ENCODE data around the gene CEP43.

The CEP43 gene

DNA sequence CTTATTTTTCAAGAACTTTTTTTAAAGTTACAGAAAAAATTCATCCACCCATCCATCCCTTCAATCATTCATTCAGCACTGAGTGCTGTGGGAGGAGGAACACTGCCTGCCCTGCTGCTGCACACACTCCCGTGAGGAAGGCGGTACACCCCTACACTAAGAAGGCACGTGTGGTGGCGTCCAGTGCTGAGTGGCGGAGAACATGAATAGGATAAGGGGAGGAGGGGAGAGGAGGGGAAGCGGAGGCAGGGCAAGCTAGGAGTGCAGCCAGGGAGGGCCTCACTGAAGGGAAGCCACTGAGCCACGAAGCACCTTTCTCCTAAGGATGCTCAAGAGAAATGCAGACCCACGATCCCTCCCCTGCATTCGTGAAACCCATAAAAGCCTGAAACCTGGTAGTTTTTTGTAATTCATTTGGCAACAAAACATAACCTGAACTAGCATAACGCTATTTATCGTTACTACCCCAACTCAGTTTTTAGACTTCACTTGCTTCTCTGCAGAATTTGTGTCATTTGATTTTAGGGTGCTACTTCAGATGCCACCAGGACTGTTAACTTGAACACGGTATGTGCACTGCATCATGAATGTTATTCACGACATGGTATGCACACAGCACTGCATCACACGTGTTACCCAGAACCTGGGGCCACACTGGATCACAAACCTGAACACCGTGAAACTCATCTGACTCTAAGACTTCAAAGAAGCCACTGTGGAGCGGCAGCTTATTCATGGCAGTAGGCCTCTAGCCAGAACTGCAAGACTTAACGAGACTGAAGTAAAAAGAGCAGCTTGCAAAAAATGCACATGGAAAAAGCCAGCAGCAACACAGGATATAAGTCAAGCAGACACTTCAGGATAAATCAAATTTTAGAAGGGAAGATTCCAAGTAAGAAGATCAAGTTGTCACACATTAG, 46.4 kb upstream of the CEP43 start:
- no peak overlapping the region for H3K4me3 ChIP-seq (ENCODE audit: low read depth, low read length)
- TF ChIP-seq, protein P1, sequence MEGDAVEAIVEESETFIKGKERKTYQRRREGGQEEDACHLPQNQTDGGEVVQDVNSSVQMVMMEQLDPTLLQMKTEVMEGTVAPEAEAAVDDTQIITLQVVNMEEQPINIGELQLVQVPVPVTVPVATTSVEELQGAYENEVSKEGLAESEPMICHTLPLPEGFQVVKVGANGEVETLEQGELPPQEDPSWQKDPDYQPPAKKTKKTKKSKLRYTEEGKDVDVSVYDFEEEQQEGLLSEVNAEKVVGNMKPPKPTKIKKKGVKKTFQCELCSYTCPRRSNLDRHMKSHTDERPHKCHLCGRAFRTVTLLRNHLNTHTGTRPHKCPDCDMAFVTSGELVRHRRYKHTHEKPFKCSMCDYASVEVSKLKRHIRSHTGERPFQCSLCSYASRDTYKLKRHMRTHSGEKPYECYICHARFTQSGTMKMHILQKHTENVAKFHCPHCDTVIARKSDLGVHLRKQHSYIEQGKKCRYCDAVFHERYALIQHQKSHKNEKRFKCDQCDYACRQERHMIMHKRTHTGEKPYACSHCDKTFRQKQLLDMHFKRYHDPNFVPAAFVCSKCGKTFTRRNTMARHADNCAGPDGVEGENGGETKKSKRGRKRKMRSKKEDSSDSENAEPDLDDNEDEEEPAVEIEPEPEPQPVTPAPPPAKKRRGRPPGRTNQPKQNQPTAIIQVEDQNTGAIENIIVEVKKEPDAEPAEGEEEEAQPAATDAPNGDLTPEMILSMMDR (conservative IDR thresholded peaks at IDR 0.05; ENCODE audit: low read depth, low read length), result no peak
- DNase-seq (ENCODE audit: low read depth), result no peak

DNA sequence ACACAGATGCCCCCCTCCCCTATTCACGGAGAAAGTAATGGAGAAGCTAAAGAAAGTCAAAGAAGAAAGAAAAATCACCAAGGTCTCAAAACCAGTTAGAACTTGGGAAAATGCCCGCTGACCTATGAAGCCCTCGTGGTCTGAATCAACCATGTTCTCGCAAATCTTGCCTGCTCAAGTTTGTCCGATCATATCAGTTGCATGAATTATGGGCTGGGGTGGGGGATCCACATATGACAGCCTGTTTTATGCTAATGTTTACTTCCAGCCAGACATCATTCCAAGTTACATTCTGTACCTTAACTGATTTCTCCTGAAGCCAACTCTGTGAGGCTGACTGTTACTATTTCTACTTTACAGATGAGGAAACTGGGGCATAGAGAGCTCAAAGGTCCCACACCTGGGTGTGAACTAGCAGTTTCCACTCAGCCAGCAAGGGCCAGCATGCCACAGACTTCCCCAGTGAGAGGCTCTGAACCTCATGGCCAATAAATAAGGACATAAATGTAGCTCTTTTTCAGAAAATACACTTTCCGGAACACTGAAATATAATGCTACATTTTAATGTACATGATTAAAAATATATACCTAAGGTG, 45.0 kb upstream of the CEP43 start:
- DNase-seq (ENCODE audit: low read depth), result no peak
- no peak overlapping the region for H3K4me3 ChIP-seq (ENCODE audit: low read depth, low read length)
- TF ChIP-seq, protein P1 (conservative IDR thresholded peaks at IDR 0.05; ENCODE audit: low read depth, low read length), result no peak

DNA sequence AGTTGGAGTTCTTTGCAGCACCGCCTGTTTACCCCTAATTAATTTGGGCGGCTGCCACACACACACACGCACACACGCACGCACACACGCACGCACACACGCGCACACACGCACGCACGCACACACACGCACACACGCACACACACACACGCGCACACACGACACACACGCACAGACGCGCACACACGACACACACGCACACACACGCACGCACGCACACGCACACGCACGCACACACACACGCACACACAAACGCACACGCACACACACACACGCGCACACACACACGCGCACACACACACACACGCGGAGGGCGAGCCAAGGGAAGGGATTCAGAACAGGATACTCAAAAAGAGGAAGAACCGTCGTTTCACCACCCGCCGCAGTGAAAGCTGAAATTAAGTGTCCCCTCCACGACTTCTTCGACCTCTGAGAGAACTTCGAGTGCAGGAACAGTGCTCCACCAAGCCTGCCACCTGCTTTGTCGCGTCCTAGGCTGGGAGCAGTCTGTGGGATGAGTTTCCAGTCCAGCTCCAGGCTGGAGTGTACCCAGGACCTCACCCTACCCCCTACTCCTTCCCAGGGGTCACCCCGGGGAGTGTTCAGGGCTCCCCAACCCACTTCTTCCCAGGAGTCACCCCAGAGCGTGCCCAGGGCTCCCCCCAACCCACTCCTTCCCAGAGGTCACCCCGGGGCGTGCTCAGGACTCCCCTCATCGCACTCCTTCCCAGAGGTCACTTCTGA, 43.9 kb upstream of the CEP43 start:
- TF ChIP-seq, protein P1 (conservative IDR thresholded peaks at IDR 0.05; ENCODE audit: low read depth, low read length), result no peak
- peak overlapping the region; percentile 83 for H3K4me3 ChIP-seq (ENCODE audit: low read depth, low read length)
- DNase-seq (ENCODE audit: low read depth), result no peak

DNA sequence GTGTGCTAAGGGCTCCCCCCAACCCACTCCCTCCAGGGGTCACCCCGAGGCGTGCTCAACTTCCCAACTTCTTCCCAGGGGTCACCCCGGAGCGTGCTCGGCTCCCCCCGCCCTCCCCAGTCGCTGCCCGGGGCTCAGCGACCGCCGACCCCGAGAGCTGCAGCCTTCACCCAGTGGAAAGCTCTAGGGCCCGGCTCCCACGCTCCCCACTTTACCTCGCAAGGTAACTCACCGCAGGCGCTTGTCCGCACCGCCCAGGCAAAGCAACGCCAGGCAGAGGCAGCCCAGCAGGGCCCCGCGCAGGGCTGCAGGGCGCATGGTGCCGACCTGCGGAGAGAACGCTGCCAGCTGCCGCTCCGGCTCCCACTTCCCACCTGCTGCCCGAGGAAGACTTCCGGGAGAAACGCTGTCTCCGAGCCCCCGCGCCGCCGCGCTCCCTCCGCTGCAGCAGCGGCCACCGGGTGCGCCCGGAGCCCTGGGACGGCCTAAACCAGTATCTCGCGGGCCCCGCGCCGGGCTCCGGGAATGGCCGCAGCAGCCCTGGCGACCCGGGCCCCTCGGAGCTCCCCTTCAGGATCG, 43.2 kb upstream of the CEP43 start:
- peak; percentile 28 for DNase-seq (ENCODE audit: low read depth)
- TF ChIP-seq, protein P1 (conservative IDR thresholded peaks at IDR 0.05; ENCODE audit: low read depth, low read length), result no peak

DNA sequence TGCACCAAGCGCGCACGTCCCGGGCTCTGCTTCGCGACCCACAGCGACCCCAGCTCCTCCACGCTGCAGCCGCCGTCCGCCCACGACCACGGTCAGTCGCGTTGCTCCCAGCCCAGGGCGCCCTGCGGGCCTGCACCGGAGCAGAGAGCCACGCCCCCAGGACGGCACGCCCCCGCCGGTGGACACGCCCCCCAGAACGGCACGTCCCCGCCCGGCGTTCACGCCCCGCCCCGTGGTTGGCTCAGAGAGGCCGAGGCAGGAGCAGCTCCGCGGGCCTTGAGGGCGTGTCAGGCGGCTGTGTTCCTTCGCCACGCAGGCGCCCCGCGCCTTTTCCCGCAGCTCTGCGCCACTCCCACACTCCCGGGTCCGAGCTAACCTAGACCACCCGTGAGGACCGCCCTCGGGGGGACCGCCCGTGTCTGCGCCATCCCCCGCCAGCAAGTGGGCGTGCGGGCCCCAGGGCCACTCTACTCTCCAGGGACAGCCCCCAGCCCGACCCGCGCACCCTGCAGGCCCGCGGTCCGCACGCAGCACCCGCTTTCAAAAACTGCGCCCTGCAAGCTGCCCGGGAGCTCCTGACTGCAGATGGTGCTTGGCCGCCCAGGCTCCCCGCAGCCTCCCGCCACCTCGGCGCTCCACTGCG, 42.6 kb upstream of the CEP43 start, which contains the start of gene RNASET2:
Gene RNASET2 (minus strand): TSS at position 107 of the 643 bp plus-strand sequence. CDS start 368 bp downstream, outside the sequence.
- DNase-seq (ENCODE audit: low read depth), result peak; percentile 92
- TF ChIP-seq, protein P1 (conservative IDR thresholded peaks at IDR 0.05; ENCODE audit: low read depth, low read length), result no peak

More for the DNA sequence above, 43.2 kb upstream of the CEP43 start:
- peak overlapping the region; percentile 83 for H3K4me3 ChIP-seq (ENCODE audit: low read depth, low read length)

More for the DNA sequence above, 42.6 kb upstream of the CEP43 start, which contains the start of gene RNASET2:
- peak within 1 kb of the TSS; percentile 83 for H3K4me3 ChIP-seq (ENCODE audit: low read depth, low read length)
